Glutamatergic neuron (in vitro differentiated cells): ENCODE results near the gene SMC5. TPM values are rescaled to one million over a fixed set of nuclear protein-coding genes. Genes with fewer than 3 reads are reported as not detected.

ENCODE experiments used
- DNase-seq: peaks from one replicate; pipeline ENCODE4 v3.0.0; 2022
- H3K27ac Mint-ChIP-seq: one replicate; pipeline ENCODE4 v1.8.0; 2020; ENCODE audit warnings: mild to moderate bottlenecking, mixed read lengths, inconsistent platforms; ENCODE audit not compliant: unreplicated experiment
- H3K27me3 Mint-ChIP-seq: one replicate; pipeline ENCODE4 v1.8.0; 2020; ENCODE audit warnings: mild to moderate bottlenecking, moderate library complexity, mixed read lengths, inconsistent platforms; ENCODE audit not compliant: unreplicated experiment
- H3K36me3 Mint-ChIP-seq: one replicate; pipeline ENCODE4 v1.8.0; 2020; ENCODE audit warnings: mild to moderate bottlenecking, mixed read lengths, inconsistent platforms; ENCODE audit not compliant: unreplicated experiment
- H3K4me1 Mint-ChIP-seq: one replicate; pipeline ENCODE4 v1.8.0; 2020; ENCODE audit warnings: mild to moderate bottlenecking, low read depth, mixed read lengths, inconsistent platforms; ENCODE audit not compliant: unreplicated experiment
- H3K4me3 Mint-ChIP-seq: one replicate; pipeline ENCODE4 v1.8.0; 2020; ENCODE audit warnings: mild to moderate bottlenecking, mixed read lengths, inconsistent platforms; ENCODE audit not compliant: unreplicated experiment
- H3K9me3 Mint-ChIP-seq: one replicate; pipeline ENCODE4 v1.8.0; 2020; ENCODE audit warnings: mild to moderate bottlenecking, moderate library complexity, mixed read lengths, inconsistent platforms; ENCODE audit not compliant: unreplicated experiment
- CTCF ChIP-seq: fragments of 200-600 bp; sonication (generic); IDR thresholded peaks from one replicate; pipeline ENCODE4 v1.5.0; 2021; ENCODE audit not compliant: partially characterized antibody, unreplicated experiment
- total RNA-seq: library from RNA; stranded (reverse); fragmentation: NEBNext Ultra II Directional; extraction: Animal tissue kit (Norgen Biotek cat#: 25700); gene quantifications from one replicate; pipeline ENCODE4 v1.2.1, GENCODE V29; 2021; ENCODE audit not compliant: unreplicated experiment

The SMC5 gene
- total RNA-seq, 1 donor from 2014 or later: 16.5 TPM

DNA sequence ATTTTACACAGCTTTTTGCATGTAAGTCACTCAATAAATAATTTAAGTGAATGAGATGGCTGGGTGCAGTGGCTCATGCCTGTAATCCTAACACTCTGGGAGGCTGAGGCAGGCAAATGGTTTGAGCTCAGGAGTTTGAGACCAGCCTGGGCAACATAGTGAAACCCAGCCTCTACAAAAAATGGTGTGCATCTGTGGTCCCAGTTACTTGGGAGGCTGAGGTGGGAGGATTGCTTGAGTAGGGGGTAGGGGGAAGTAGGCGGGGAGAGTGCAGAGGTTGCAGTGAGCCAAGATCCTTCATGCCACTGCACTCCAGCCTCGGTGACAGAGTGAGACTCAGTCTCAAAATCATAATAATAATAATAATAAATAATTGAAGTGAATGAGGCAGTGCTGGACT is 145.5 kb downstream of the SMC5 start:
- no peak for DNase-seq
- peaks cover 2% of the 10 kb centered on the region for H3K27me3 Mint-ChIP-seq
- no peak overlapping the region for H3K27ac Mint-ChIP-seq
- no peaks in the 10 kb centered on the region for H3K9me3 Mint-ChIP-seq
- no peak overlapping the region for H3K4me3 Mint-ChIP-seq
- H3K36me3 Mint-ChIP-seq: no peaks in the 10 kb centered on the region
- no peak for TF ChIP-seq CTCF
- no peaks in the 10 kb centered on the region for H3K4me1 Mint-ChIP-seq

Other genes with a start within 250 kb of the SMC5 start
- gene MAMDC2, start 215.1 kb upstream of the SMC5 start, total RNA-seq: 0.22 TPM
- 0.25 TPM for gene KLF9, start 155.7 kb downstream of the SMC5 start, total RNA-seq